Bronchial epithelial cell (primary cell): ENCODE results near the gene MYPN. TPM values are rescaled to one million over a fixed set of nuclear protein-coding genes. Genes with fewer than 3 reads are reported as not detected.

Experiments
- DNase-seq: peaks from one replicate; pipeline ENCODE4 v3.0.0-alpha.2; 2010; ENCODE audit warnings: low read depth
- FAIRE-seq: peaks from 2 replicates; lab custom pipeline; 2011; peaks lifted over from hg19 to GRCh38; lab: Jason Lieb, UNC
- H3K27me3 ChIP-seq: 2 replicates; pipeline ENCODE4 v1.5.1; 2011; ENCODE audit warnings: low read length; ENCODE audit not compliant: control insufficient read depth, insufficient read depth
- H3K36me3 ChIP-seq: 2 replicates; pipeline ENCODE4 v1.5.1; 2011; ENCODE audit warnings: low read length; ENCODE audit not compliant: control insufficient read depth, insufficient read depth
- H3K4me3 ChIP-seq: 2 replicates; pipeline ENCODE4 v1.5.1; 2011; ENCODE audit warnings: mild to moderate bottlenecking, low read depth, low read length, control low read depth
- CTCF ChIP-seq: IDR thresholded peaks from 2 replicates; pipeline ENCODE4 v1.5.1; 2011; ENCODE audit warnings: mild to moderate bottlenecking, moderate library complexity, low read length, control low read depth, inconsistent platforms; ENCODE audit not compliant: insufficient read depth, severe bottlenecking
- total RNA-seq: library from RNA; depleted of rRNA; stranded (reverse); fragments of >200 nt; gene quantifications from 2 replicates; pipeline ENCODE4 v1.2.1, GENCODE V29; 2014

MYPN gene
- total RNA-seq, 1 donor from 2014 or later, result not detected

- FAIRE-seq, result no peak
Observed at GRCh38 chr10:68103901-68104300, 5.4 kb upstream of the MYPN start.

GRCh38 chr10:68105820-68106219 is 3.5 kb upstream of the MYPN start:
- FAIRE-seq (no peak), DNase-seq (peak; percentile 64)
- no peak overlapping the region for H3K4me3 ChIP-seq
- no peak for TF ChIP-seq CTCF
- H3K27me3 ChIP-seq, result no peaks in the 10 kb centered on the region
- H3K36me3 ChIP-seq, result no peaks in the 10 kb centered on the region

More at GRCh38 chr10:68103901-68104300, 5.4 kb upstream of the MYPN start:
- Histone ChIP-seq H3K27me3 (no peaks in the 10 kb centered on the region), H3K4me3 (no peak overlapping the region), H3K36me3 (no peaks in the 10 kb centered on the region)
- DNase-seq, result no peak
- TF ChIP-seq CTCF, result no peak

GRCh38 chr10:68106656-68107055 is 2.6 kb upstream of the MYPN start:
- H3K4me3 ChIP-seq, result no peak overlapping the region
- DNase-seq, result peak; percentile 55

GRCh38 chr10:68107651-68108050 is 1.6 kb upstream of the MYPN start:
- no peak for DNase-seq
- TF ChIP-seq CTCF, result no peak
- H3K4me3 ChIP-seq, result no peak overlapping the region
- no peak for FAIRE-seq
- H3K27me3 ChIP-seq, result no peaks in the 10 kb centered on the region
- no peaks in the 10 kb centered on the region for H3K36me3 ChIP-seq

More at GRCh38 chr10:68106656-68107055, 2.6 kb upstream of the MYPN start:
- Histone ChIP-seq H3K36me3 (no peaks in the 10 kb centered on the region), H3K27me3 (no peaks in the 10 kb centered on the region)
- TF ChIP-seq CTCF, result no peak
- no peak for FAIRE-seq

GRCh38 chr10:68108051-68108450 is 1.2 kb upstream of the MYPN start:
- DNase-seq (no peak), FAIRE-seq (no peak)
- no peak for TF ChIP-seq CTCF
- Histone ChIP-seq H3K4me3 (no peak overlapping the region), H3K27me3 (no peaks in the 10 kb centered on the region), H3K36me3 (no peaks in the 10 kb centered on the region)

GRCh38 chr10:68108653-68109052 is 635 bp upstream of the MYPN start:
- no peaks in the 10 kb centered on the region for H3K36me3 ChIP-seq
- H3K4me3 ChIP-seq, result no peak overlapping the region
- DNase-seq, result no peak
- no peak for FAIRE-seq
- no peaks in the 10 kb centered on the region for H3K27me3 ChIP-seq
- no peak for TF ChIP-seq CTCF
